IPS-NIHi7 (cell line): ENCODE data around the gene SBSN.

ENCODE experiments used
- DNase-seq: peaks from one replicate; pipeline ENCODE4 v3.0.0; 2012; ENCODE audit warnings: mixed read lengths; ENCODE audit errors: extremely low spot score

Gene SBSN

GRCh38 chr19:35528218-35529038 is at the start of gene SBSN:
Gene SBSN (minus strand): TSS chr19:35528311. CDS start chr19:35528281, 30 bp downstream.
- DNase-seq: no peak

- no peak for DNase-seq
Measured at GRCh38 chr19:35571406-35571965, 43.4 kb upstream of the SBSN start.

- no peak for DNase-seq
Measured at GRCh38 chr19:35569281-35569781, 41.2 kb upstream of the SBSN start.

DNA sequence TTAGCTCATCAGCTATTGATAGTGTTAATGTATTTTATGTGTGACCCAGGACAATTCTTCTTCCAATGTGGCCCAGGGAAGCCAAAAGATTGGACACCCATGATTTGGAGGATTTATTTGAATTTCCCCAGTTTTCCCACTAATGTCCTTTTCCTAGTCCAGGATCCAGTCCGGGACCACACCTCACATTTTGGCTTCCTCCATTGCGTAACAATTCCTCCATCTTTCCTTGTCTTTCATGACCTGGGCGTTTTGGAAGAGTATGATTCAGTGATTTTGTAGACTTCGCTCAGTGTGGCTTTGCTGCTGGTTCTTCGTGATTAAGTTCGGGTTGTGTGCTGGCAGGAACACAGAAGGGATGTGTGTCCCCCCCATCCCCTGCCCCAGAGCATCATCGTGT is 38.6 kb upstream of the SBSN start:
- no peak for DNase-seq

GRCh38 chr19:35565016-35565856 is 37.1 kb upstream of the SBSN start:
- no peak for DNase-seq

GRCh38 chr19:35563207-35563829 is 35.2 kb upstream of the SBSN start, which contains the start of gene ATP4A:
Gene ATP4A (minus strand): TSS chr19:35563658. CDS start chr19:35563629, 29 bp downstream.
- DNase-seq: no peak

GRCh38 chr19:35562776-35563175 is 34.7 kb upstream of the SBSN start:
- DNase-seq: no peak

GRCh38 chr19:35562336-35562735 is 34.2 kb upstream of the SBSN start:
- DNase-seq: no peak

DNA sequence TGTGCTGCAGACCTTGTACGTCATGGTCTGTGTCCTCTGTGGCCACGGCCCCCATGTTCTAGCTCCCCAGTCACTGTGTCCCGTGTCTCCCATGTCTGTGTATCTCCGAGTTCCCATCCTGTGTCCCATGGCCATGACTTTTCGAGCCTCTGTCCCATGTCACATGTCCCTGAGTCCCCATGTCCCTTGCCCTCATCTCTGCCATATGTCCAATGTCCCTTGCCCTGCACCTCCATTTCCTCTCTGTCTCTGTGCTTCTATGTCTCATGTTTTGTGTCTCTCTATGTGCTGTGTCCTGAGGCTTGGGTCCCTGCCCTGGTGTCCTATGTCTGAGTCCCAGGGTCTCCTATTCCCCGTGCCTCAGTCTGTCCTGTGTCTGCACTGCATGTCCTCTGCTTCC is 33.3 kb upstream of the SBSN start:
- no peak for DNase-seq

DNA sequence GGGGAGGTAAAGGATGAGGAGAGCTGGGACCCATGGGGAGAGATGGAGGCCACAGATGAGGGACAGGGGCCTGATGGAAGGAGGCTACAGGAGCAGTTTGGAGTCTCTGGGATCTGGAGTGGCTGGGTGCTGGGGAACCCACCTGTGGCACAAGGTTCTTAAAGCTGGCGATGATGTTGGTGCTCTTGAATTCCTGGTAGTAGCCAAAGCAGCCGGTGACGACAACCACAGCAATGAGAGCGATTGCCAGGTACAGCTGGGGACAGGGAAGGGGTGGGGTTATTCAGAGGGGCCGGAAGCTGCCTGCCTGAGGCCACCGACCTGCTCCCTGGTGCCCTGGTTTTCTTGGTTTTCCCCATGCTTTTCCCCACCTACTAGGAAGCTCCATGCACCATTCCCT is 32.6 kb upstream of the SBSN start:
- DNase-seq: no peak

DNA sequence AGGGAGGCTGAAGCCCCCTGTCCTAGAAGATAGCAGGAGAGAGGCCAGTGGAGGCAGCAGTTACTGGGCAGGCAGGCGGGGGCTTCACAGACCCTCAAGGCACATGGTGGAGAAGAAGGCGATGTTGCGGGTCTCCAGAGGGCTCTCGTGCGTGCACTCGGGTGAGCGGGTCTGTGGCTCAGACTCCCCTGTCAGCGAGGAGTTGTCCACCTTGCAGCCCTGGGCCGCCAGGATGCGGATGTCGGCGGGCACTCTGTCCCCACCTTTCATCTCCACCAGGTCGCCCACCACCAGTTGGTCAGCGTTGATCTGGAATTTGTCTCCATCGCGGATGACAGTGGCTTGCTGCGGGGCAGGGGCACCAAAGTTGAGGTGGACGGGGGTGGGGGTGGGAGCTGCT is 32.2 kb upstream of the SBSN start:
- no peak for DNase-seq

DNA sequence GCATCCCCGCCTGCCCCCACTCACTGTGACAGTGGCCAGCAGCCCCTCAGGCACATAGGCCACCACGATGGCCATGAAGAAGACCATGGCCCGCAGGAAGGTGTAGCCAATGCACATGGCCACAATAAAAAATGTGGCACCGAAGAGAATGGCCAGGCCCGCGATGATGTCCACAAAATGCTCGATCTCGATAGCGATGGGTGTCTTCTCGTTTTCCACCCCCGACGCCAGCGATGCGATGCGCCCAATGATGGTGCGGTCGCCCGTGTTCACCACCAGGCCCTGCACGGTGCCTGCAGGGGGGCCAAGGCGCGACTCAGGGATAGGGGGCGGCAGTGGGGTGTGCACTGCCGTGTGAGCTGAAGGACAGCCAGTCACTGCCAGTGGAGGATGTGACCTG is 31.7 kb upstream of the SBSN start:
- no peak for DNase-seq

DNA sequence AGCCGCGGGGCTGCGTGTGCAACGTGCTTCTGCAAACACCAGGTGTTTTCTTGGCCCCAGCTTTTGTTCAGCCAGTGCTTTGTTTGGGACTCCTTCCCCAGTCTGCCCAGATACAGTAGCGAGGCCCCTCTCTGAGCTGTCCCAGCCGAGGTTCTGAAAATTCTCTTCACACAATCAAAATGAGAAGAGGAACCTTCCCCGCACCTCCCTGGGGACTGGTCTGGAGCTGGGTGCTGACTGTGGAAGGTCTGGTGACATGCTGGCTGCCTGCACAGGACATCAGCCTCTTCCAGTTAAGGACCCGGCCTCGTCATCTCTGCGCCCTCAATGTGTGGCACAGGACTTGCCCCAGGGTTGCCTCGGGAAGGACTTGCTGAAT is 31.2 kb upstream of the SBSN start:
- no peak for DNase-seq

DNA sequence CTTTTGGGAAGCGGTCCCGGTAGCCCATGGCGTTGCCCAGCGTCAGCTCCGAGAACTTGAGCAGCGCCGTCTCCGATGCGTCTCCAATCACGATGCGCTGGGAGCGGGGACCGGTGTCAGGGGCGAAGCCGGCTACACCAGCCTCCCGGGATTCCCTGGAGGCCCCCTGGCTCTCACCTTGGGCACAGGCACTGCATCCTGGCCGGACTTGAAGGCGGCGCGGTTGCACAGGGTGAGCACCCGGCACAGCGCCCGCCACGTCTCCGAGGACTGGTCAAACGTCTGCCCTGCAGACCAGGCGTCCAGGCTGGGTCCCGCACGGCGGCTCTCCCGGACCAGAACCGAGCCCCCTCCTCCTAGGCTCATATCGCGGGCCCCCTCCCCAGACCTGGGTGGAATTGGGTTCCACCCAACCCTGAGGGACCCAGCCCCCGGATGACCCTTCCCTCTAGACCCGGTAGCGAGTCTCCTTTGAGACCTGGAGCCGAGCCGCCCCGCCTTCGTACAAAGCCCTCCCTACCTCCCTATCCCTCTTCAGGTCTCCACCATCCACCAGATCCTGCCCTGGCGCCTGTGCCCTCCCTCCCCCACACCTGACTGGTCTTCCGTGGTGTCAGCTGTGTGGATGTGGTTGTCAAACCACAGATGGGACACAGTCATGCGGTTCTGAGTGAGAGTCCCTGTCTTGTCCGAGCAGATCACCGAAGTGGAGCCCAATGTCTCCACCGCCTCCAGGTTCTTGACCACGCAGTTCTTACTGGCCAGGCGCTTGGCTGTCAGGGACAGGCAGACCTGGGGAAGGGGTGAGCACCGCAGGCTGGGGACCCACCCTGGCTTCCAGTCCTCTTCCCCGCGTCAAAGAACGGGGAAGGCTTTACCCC is 30.5 kb upstream of the SBSN start:
- no peak for DNase-seq

- DNase-seq: peak; percentile 96
Measured at GRCh38 chr19:35557539-35558399, 29.7 kb upstream of the SBSN start.

DNA sequence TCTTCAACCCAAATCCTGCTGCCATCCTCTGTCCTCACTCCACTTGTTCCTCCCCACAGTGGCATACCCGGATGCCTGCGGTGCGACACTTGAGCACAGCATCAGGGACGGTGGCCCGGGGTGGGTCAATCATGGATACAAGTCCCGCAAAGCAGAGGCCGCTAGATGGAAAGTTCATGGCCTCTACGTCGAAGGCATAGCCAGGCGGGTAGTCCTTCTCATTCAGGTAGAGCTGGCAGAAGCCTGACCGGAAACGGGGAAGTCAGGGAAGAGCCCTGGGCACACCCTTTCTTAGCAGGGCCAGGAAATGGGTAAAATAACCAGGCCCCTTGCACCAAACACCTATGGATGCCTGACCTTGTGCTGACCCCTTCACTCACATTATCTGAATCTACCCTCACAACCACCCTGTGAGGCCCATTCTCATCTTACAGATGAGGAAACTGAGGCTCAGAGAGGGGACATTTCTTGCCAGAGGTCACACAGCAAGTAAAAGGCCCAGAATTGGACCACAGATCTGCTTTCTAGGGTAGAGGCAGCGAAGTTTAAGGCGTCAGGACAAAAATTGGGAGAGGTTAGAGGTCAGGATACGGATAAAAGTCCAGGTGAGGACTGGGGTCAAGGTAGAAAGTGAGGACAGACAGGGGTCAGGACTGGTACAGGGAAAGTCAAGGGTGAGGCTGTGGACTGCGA is 28.9 kb upstream of the SBSN start:
- DNase-seq: no peak

DNA sequence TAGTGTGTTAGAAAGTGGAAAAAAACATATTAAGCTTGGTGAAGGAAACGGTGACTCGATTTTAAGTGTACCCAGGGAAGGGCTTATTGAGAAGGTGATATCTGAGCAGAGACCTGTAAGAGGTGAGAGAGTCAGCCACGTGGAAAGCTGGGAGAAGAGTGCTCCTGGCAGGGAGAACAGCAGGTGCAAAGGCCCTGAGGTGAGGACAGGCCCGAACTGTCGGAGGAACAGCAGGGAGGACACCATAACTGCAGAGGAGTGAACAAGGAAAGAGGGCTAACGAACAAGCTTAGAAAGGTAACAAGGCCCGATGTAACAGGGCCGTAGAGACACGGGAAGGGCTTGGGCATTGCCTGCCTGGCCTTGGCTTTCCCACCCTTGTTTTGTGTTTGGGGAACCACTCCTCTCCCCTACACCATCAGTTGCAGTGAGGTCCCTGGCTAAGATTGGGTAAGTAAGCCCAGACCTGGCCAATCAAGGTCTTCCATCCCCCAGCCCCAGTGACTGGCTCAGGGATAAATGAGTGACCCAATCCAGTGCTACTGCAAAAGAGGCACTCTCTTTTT is 28.0 kb upstream of the SBSN start:
- no peak for DNase-seq

DNA sequence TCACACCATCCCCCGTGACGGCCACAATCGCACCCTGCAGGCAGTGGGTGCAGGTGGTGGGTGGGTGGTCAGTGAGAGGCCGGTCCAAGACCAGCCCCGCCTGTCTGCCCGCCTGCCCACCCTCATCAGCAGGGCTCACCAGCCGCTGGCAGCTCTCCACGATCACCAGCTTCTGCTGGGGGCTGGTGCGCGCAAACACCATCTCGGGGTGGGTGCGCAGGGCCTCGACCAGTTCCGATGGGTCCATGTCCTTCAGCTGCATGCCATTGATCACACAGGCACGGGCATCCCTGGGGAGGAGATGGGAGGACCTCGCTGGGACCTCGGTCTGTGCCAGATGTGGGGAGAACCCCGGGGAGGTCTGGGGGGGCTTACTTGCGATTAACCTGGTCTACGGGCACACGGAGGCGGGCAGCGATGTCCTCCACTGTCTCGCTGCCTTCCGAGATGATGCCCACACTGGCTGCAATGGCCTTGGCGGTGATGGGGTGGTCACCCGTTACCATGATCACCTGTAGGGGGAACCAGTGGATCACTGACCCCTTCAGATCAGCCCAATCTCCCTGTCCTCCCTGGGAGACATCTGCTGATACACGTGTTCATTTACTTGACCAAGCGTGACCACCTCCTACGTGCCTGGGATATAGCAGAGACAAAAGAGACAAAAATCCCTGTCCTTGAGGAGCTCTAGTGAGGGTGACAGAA is 27.3 kb upstream of the SBSN start:
- peak; percentile 76 for DNase-seq
